Ecto neural progenitor cell (in vitro differentiated cells): ENCODE results near the gene CLSTN1.
"Not testable (repeated sequence)": the region's sequence is repeated elsewhere in the genome, so short reads cannot be mapped to it uniquely, and the experiment has no call there.

Source experiments
- DNase-seq: peaks from one replicate; pipeline ENCODE4 v3.0.0-alpha.2; 2018; ENCODE audit warnings: low spot score

Gene CLSTN1

GRCh38 chr1:9797049-9797448, 26.7 kb downstream of the CLSTN1 start:
- DNase-seq: no peak

- no peak for DNase-seq
Measured at GRCh38 chr1:9794081-9794480, 29.7 kb downstream of the CLSTN1 start.

GRCh38 chr1:9793291-9793690, 30.5 kb downstream of the CLSTN1 start:
- no peak for DNase-seq

- no peak for DNase-seq
Measured at GRCh38 chr1:9792156-9793042, 31.4 kb downstream of the CLSTN1 start.

GRCh38 chr1:9789700-9790099, 34.1 kb downstream of the CLSTN1 start:
- DNase-seq: not testable (repeated sequence)

GRCh38 chr1:9787702-9788101, 36.1 kb downstream of the CLSTN1 start:
- no peak for DNase-seq

GRCh38 chr1:9785406-9785805, 38.4 kb downstream of the CLSTN1 start:
- DNase-seq: no peak

- no peak for DNase-seq
Measured at GRCh38 chr1:9784508-9785133, 39.1 kb downstream of the CLSTN1 start.

GRCh38 chr1:9782897-9783296, 40.9 kb downstream of the CLSTN1 start:
- no peak for DNase-seq

- DNase-seq: no peak
Measured at GRCh38 chr1:9782116-9782751, 41.5 kb downstream of the CLSTN1 start.

GRCh38 chr1:9780554-9781110, 43.1 kb downstream of the CLSTN1 start:
- DNase-seq: no peak

GRCh38 chr1:9778905-9779304, 44.9 kb downstream of the CLSTN1 start:
- no peak for DNase-seq

GRCh38 chr1:9776685-9777084, 47.1 kb downstream of the CLSTN1 start:
- DNase-seq: no peak

GRCh38 chr1:9774712-9775679, 48.8 kb downstream of the CLSTN1 start:
- DNase-seq: no peak

GRCh38 chr1:9770298-9770697, 53.5 kb downstream of the CLSTN1 start:
- DNase-seq: no peak

GRCh38 chr1:9768983-9769382, 54.8 kb downstream of the CLSTN1 start:
- DNase-seq: no peak

- no peak for DNase-seq
Measured at GRCh38 chr1:9767964-9768668, 55.6 kb downstream of the CLSTN1 start.

- no peak for DNase-seq
Measured at GRCh38 chr1:9766759-9767442, 56.9 kb downstream of the CLSTN1 start.

- DNase-seq: no peak
Measured at GRCh38 chr1:9764550-9764949, 59.2 kb downstream of the CLSTN1 start.

- no peak for DNase-seq
Measured at GRCh38 chr1:9763914-9764313, 59.9 kb downstream of the CLSTN1 start.
